GM20431 (cell line): ENCODE results near the gene CD209.

Experiments
- in situ Hi-C: fragments of 300-500 bp; cut with MseI, MboI; formaldehyde crosslinking; loops from one replicate; pipeline ENCODE4 v1.15.0; 2020; ENCODE audit warnings: low sequenced_read_pairs; ENCODE audit not compliant: unreplicated experiment

Gene CD209

GRCh38 chr19:7709932-7710460, 37.3 kb downstream of the CD209 start:
- in situ Hi-C loops: no loop called here

DNA sequence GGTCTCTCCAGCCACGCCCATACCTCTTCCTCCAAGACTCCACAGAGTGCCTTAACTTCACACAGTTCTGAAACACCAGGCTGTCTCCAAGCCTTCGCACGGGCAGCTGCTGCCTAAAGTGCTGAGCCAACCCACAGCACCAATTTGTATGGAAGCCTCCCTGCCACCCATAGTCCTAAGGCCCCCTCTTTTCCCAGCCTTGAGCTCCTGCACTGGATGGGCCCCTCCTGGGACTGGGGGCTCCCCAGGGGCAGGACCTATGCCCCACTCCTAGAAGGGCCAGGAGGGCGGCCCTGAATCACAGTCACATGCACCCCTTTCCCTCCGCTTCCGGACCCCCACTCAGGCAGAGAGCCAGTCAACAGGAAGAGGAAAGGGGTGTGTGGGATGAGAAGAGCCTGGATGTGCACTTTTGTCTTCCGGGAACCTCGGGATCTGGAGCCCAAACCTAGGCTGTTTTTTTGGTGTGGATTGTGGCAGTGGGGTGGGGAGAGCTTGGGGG, 40.3 kb downstream of the CD209 start:
- in situ Hi-C loops: no loop called here

- in situ Hi-C loops: no loop called here
Measured at GRCh38 chr19:7706188-7706954, 41.0 kb downstream of the CD209 start.

DNA sequence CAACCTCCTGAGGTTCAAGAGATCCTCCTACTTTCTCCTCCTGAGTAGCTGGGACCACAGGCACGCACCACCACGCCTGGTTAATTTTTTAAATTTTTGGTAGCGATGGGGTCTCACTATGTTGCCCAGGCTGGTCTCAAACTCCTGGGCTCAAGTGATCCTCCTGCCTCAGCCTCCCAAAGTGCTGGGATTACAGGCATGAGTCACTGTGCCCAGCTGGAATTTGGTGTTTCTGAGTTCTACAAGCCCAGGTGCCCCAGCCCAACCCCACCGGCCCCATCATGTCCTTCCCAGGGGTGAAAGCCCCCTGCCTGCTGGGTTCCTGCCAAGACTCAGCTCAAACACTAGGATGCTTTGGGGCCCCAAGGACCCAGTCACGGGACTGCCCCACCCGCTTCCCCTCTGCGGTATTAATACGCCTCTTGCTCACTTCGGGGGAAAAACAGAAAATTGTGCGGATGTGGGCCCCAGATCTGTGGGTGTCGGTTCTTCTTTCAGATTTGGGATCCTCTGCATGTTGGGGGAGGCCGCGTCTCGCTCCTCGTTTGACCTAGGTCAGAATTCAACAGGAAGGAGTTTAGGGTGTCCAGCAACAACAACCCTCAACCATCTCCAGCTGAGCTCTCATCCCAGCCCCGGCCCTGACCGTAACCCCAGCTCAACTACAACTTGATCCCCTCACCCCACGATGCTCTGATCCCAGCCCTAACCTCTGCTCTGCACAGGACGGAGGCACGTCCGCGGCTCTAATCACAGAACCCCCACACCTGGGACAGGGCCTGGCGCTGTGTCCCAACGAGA, 41.7 kb downstream of the CD209 start:
- in situ Hi-C loops: no loop called here

GRCh38 chr19:7704280-7705060, 42.9 kb downstream of the CD209 start:
- in situ Hi-C loops: no loop called here

GRCh38 chr19:7703332-7703731, 44.0 kb downstream of the CD209 start:
- in situ Hi-C loops: no loop called here

DNA sequence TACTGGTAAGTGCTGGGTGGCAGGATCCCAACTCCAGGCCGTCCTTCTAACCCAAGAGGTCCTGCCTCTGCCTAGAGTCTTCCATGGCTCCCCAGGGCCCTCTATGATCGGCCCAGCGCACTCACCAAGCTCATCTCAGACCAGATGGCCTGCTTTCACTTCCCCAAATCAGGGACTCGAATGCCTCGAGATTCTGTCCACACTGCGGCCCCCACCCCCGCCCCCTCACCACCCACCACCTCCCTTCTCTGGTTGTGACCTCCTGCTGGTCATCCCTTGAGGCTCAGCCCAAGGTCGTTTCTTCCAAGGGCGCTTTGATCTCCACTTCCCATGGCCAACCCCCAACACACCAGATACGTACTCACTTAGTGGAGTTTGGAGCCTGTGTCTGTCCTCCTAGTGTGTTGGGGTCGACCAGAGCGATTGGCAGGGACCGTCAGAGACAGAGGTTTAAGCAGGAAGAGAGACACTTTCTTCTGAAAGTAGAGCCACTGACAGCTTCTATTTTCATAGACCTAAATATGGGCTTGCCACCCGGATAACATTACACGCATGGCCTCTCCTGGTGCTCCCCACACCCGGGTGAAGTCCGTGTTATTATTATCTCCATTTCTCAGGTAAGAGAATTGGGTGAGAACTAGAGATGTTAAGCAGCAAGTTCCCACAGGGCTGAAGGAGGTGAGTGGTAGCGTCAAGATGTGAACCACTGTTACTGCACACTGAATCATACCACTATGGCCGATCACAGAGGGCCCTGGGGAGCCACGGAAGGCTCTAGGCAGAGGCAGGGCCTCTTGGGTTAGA, 45.5 kb downstream of the CD209 start, which contains the start of gene FCER2:
Gene FCER2 (minus strand): TSS at position 478 of the 804 bp plus-strand sequence. CDS start 2,371 bp downstream, outside the sequence.
- in situ Hi-C loops: no loop called here

GRCh38 chr19:7701049-7701653, 46.2 kb downstream of the CD209 start:
- in situ Hi-C loops: no loop called here

- in situ Hi-C loops: no loop called here
Measured at GRCh38 chr19:7699417-7700401, 47.6 kb downstream of the CD209 start.

- in situ Hi-C loops: no loop called here
Measured at GRCh38 chr19:7699003-7699402, 48.3 kb downstream of the CD209 start.

GRCh38 chr19:7698583-7698982, 48.8 kb downstream of the CD209 start:
- in situ Hi-C loops: no loop called here

DNA sequence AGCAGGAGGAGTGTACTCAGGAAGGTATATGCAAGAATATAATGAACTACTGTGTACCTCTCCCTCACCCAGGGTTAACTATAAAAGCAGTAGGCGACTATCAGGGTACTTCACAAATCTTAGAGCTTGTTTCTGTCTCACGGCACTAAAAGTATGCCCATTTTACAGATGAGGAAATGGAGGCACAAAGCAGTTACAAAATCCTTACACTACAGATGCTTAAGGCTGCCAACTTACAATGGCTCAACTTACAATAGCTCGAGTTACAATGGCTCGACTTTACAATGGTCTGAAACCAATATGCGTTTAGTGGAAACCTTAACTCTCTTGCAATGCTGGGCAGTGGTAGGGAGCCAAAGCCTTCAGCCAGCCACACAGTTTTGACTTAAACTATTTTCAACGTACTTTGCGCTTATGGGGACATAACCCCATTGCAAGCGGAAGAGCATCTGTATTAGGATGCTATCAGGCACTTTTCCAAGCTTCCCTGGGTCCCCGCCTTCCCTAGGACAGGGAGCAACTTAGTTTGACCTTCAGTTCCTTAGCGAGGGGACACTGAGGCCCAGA, 49.5 kb downstream of the CD209 start:
- in situ Hi-C loops: no loop called here

GRCh38 chr19:7694499-7694898, 52.8 kb downstream of the CD209 start:
- in situ Hi-C loops: no loop called here

- in situ Hi-C loops: no loop called here
Measured at GRCh38 chr19:7692417-7693088, 54.8 kb downstream of the CD209 start.

DNA sequence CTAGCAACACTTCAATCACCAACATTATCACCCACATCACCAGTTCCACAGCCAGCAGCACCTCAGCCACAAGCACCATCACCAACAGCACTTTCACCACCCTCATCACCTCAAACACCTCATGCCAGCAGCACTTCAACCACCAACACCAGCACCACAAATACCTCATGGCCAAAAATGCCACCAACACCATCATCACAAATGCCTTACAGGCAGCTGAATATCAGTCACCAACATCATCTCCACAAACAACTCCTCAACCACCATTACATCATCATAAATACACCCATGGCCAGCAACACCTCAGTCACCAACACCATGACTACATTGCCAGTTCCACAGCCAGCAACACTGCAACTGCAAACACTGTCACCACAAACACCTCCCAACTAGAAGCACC, 55.8 kb downstream of the CD209 start:
- in situ Hi-C loops: no loop called here

DNA sequence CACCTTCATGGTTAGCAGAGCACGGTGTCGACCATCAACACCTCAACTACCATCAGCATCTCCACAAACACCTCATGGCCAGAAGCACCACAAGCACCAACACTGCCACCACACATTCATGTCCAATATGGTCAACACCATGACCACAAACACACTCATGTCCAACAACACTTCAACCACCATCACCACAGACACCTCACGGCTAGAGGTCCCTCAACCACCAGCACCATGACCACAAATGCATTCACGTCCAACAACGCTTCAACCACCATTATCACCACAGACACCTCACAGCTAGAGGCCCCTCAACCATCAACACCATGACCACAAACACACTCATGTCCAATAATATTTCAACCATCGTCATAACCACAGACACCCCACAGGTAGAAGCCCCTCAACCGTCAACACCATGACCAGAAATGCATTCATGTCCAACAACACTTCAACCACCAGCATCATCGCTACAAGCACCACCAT, 56.5 kb downstream of the CD209 start:
- in situ Hi-C loops: no loop called here
